ENCODE results near the gene HS1BP3. TPM values are rescaled to one million over a fixed set of nuclear protein-coding genes. Genes with fewer than 3 reads are reported as not detected.
A peak's percentile ranks its signal among the peaks of the same experiment; 100 is the strongest.

The HS1BP3 gene
- total RNA-seq, 3 donors from 2014 or later (not counting 1 experiment from before 2014, with no cell fraction given), result 17.4 to 25.7 (median 22.8) TPM

- TF ChIP-seq CTCF (IDR thresholded peaks at IDR 0.05), result no peak
- no peak for ATAC-seq
Measured at GRCh38 chr2:20585710-20586594, 64.9 kb downstream of the HS1BP3 start.

DNA sequence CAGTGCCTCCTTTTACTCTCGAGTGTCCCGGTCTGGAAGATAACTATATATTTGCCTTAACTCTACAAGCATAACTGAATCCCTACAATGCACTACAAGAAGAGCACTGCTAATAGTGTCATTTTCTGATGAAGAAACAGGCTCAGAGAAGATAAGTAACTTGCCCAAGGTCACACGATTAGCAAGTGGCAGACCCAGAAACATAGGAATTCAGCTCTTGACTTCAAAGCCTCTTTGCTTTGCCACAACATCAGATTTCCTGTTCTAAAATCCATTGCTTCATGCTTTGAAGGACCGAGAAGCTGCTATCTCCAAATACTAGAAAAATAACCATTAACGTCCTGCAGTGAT, 65.6 kb downstream of the HS1BP3 start:
- H3K4me1 Mint-ChIP-seq, result peaks cover 0 to 22% of the 10 kb centered on the region in 2 donors
- no peaks in the 10 kb centered on the region for H3K9me3 Mint-ChIP-seq
- ATAC-seq, result no peak
- Histone ChIP-seq H3K4me1 (ENCODE audit: control insufficient read depth, insufficient read depth, low read length) (peaks cover 4% of the 10 kb centered on the region), H3K9me3 (ENCODE audit: control insufficient read depth, insufficient read depth, low read length) (peaks cover 6% of the 10 kb centered on the region), H3K4me3 (ENCODE audit: low read length) (no peak overlapping the region), H3K27me3 (ENCODE audit: control insufficient read depth, insufficient read depth, low read length) (no peaks in the 10 kb centered on the region), H3K36me3 (ENCODE audit: control insufficient read depth, insufficient read depth, low read length) (no peaks in the 10 kb centered on the region), H3K27ac (ENCODE audit: low read length) (no peak overlapping the region)
- no peak overlapping the region for H3K4me3 Mint-ChIP-seq
- no peak for TF ChIP-seq CTCF (IDR thresholded peaks at IDR 0.05)
- no peak overlapping the region for H3K27ac Mint-ChIP-seq
- no peak for DNase-seq
- intact Hi-C loops (cut with micrococcal nuclease), result no loop called here
- no peaks in the 10 kb centered on the region for H3K36me3 Mint-ChIP-seq
- H3K27me3 Mint-ChIP-seq (ENCODE audit: low read depth in 2 of 2), result peaks cover 0 to 6% of the 10 kb centered on the region in 2 donors
- 76% methylated on average over 5 of the region's 5 CpGs for WGBS (ENCODE audit: insufficient coverage)

More at GRCh38 chr2:20585710-20586594, 64.9 kb downstream of the HS1BP3 start:
- peaks cover 4% of the 10 kb centered on the region for H3K4me1 ChIP-seq (ENCODE audit: control insufficient read depth, insufficient read depth, low read length)
- Mint-ChIP-seq H3K36me3 (no peaks in the 10 kb centered on the region), H3K4me3 (no peak overlapping the region), H3K27ac (no peak overlapping the region), H3K4me1 (peaks cover 0 to 23% of the 10 kb centered on the region in 2 donors), H3K9me3 (no peaks in the 10 kb centered on the region), H3K27me3 (ENCODE audit: low read depth in 2 of 2) (peaks cover 0 to 6% of the 10 kb centered on the region in 2 donors)
- H3K9me3 ChIP-seq (ENCODE audit: control insufficient read depth, insufficient read depth, low read length), result peaks cover 6% of the 10 kb centered on the region
- no peak for DNase-seq
- H3K27ac ChIP-seq (ENCODE audit: low read length), result no peak overlapping the region
- H3K36me3 ChIP-seq (ENCODE audit: control insufficient read depth, insufficient read depth, low read length), result no peaks in the 10 kb centered on the region
- H3K27me3 ChIP-seq (ENCODE audit: control insufficient read depth, insufficient read depth, low read length), result no peaks in the 10 kb centered on the region
- H3K4me3 ChIP-seq (ENCODE audit: low read length), result no peak overlapping the region
- intact Hi-C loops (cut with micrococcal nuclease), result no loop called here
- WGBS (ENCODE audit: insufficient coverage), result 90% methylated on average over 20 of the region's 22 CpGs

DNA sequence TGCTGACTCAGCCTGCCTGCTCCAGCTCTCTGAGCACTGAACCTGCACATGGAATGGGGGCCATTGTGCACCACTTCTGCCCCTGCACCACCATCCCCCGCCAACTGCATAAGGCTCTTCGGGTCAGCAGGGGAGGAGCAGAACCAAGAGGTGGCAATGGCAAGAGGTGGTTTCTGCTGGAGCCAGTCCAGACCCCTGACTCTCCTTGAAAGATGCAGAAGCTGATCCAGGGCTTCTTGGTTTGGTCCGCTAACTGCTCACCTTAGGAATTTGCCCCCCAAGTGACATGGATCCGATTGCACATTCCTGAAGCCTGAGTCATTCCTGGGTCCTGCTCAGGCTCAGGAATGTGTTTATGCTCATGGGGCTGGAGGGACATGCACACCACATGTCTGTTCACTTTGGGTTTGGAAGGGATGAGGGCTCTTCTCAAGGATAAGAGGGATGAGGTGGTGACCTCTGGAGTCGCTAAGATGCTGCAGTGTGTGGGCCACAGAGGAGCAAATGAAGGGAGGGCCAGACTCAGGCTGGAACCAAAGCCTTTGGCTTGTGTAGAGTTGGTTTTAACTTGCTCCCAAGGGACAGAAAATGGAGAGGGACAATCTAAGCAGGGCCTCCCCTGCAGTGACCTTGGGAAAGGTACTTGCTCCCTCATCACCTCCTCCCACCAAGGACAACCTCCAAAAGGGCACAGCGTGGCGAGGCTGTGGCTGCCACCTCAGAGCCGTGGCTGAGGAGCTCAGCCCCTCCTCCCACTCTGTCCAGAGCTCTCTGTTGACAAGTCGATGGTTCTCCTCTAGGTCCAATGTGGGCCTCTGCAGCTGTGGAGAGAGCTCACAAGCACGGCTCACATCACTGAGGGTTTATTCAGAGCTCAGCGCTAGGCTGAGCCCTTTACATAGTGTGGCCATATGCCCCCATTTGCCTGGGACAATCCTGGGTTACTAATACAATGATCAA, 66.2 kb downstream of the HS1BP3 start:
- H3K36me3 ChIP-seq (ENCODE audit: control insufficient read depth, insufficient read depth, low read length), result no peaks in the 10 kb centered on the region
- DNase-seq, result no peak
- Mint-ChIP-seq H3K4me1 (peaks cover 0 to 17% of the 10 kb centered on the region in 2 donors), H3K27me3 (ENCODE audit: low read depth in 2 of 2) (peaks cover 0 to 6% of the 10 kb centered on the region in 2 donors), H3K4me3 (no peak overlapping the region), H3K36me3 (no peaks in the 10 kb centered on the region), H3K27ac (peak overlapping the region in 1 of 2 donors; percentile 33), H3K9me3 (no peaks in the 10 kb centered on the region)
- TF ChIP-seq CTCF (IDR thresholded peaks at IDR 0.05), result no peak
- intact Hi-C loops (cut with micrococcal nuclease), result no loop called here
- WGBS (ENCODE audit: insufficient coverage), result 75% methylated on average over 11 of the region's 11 CpGs
- H3K4me1 ChIP-seq (ENCODE audit: control insufficient read depth, insufficient read depth, low read length), result peaks cover 4% of the 10 kb centered on the region
- H3K4me3 ChIP-seq (ENCODE audit: low read length), result no peak overlapping the region
- ATAC-seq, result no peak
- H3K27me3 ChIP-seq (ENCODE audit: control insufficient read depth, insufficient read depth, low read length), result no peaks in the 10 kb centered on the region
- H3K9me3 ChIP-seq (ENCODE audit: control insufficient read depth, insufficient read depth, low read length), result peaks cover 6% of the 10 kb centered on the region
- no peak overlapping the region for H3K27ac ChIP-seq (ENCODE audit: low read length)

All from natural killer cell (primary cell).